H9 (cell line): ENCODE results near the gene ST8SIA6. TPM values are rescaled to one million over a fixed set of nuclear protein-coding genes. Genes with fewer than 3 reads are reported as not detected.

Experiments
- DNase-seq: peaks from one replicate; pipeline ENCODE4 v3.0.0-alpha.2; 2017
- H2AFZ ChIP-seq: one replicate; pipeline ENCODE4 v1.6.1; 2013; ENCODE audit warnings: mild to moderate bottlenecking, low read length, control low read depth, moderate library complexity
- H2AK5ac ChIP-seq: 2 replicates; pipeline ENCODE4 v1.6.1; 2013; ENCODE audit warnings: low read length, control low read depth, mixed read lengths; ENCODE audit not compliant: insufficient read length
- H2BK120ac ChIP-seq: one replicate; pipeline ENCODE4 v1.6.1; 2013; ENCODE audit warnings: low read depth, mild to moderate bottlenecking, low read length, control low read depth, inconsistent platforms; ENCODE audit not compliant: poor library complexity, severe bottlenecking
- H2BK12ac ChIP-seq: 2 replicates; pipeline ENCODE4 v1.6.1; 2013; ENCODE audit warnings: low read length, control low read depth, mixed read lengths, low read depth; ENCODE audit not compliant: insufficient read length
- H2BK15ac ChIP-seq: 2 replicates; pipeline ENCODE4 v1.6.1; 2013; ENCODE audit warnings: low read depth, low read length, control low read depth
- H2BK20ac ChIP-seq: one replicate; pipeline ENCODE4 v1.6.1; 2013; ENCODE audit warnings: low read depth, mild to moderate bottlenecking, low read length, control low read depth, inconsistent platforms; ENCODE audit not compliant: poor library complexity, severe bottlenecking
- H2BK5ac ChIP-seq: 2 replicates; pipeline ENCODE4 v1.6.1; 2013; ENCODE audit warnings: low read length, control low read depth, mixed read lengths; ENCODE audit not compliant: insufficient read length
- H3K14ac ChIP-seq: 2 replicates; pipeline ENCODE4 v1.6.1; 2013; ENCODE audit warnings: low read length, control low read depth; ENCODE audit not compliant: insufficient read depth
- H3K18ac ChIP-seq: 2 replicates; pipeline ENCODE4 v1.6.1; 2013; ENCODE audit warnings: low read depth, mild to moderate bottlenecking, mixed read lengths, low read length, control low read depth; ENCODE audit not compliant: insufficient read length
- H3K23ac ChIP-seq: 2 replicates; pipeline ENCODE4 v1.6.1; 2013; ENCODE audit warnings: low read length, control low read depth, mixed read lengths, low read depth; ENCODE audit not compliant: insufficient read length
- H3K23me2 ChIP-seq: 2 replicates; pipeline ENCODE4 v1.6.1; 2013; ENCODE audit warnings: low read depth, mild to moderate bottlenecking, mixed read lengths, low read length, control low read depth; ENCODE audit not compliant: insufficient read length, poor library complexity, severe bottlenecking
- H3K27ac ChIP-seq: 2 replicates; pipeline ENCODE4 v1.5.1; 2013; ENCODE audit warnings: low read length, control low read depth, mixed read lengths, low read depth; ENCODE audit not compliant: insufficient read length
- H3K27me3 ChIP-seq: 2 replicates; pipeline ENCODE4 v1.6.1; 2013; ENCODE audit warnings: low read length, control low read depth, inconsistent platforms; ENCODE audit not compliant: insufficient read depth
- H3K4ac ChIP-seq: 2 replicates; pipeline ENCODE4 v1.6.1; 2013; ENCODE audit warnings: low read depth, mild to moderate bottlenecking, control low read depth, inconsistent platforms, low read length, moderate library complexity
- H3K4me1 ChIP-seq: 2 replicates; pipeline ENCODE4 v1.6.1; 2013; ENCODE audit warnings: low read length, control low read depth, inconsistent platforms; ENCODE audit not compliant: insufficient read depth
- H3K4me2 ChIP-seq: 2 replicates; pipeline ENCODE4 v1.6.1; 2013; ENCODE audit warnings: low read length, control low read depth, mixed read lengths; ENCODE audit not compliant: insufficient read length, insufficient read depth
- H3K56ac ChIP-seq: 2 replicates; pipeline ENCODE4 v1.6.1; 2013; ENCODE audit warnings: low read depth, mild to moderate bottlenecking, mixed read lengths, low read length, control low read depth; ENCODE audit not compliant: insufficient read length
- H3K79me1 ChIP-seq: 2 replicates; pipeline ENCODE4 v1.6.1; 2013; ENCODE audit warnings: low read depth, mild to moderate bottlenecking, moderate library complexity, low read length, control low read depth, inconsistent platforms; ENCODE audit not compliant: insufficient read depth, poor library complexity, severe bottlenecking
- H3K79me2 ChIP-seq: 2 replicates; pipeline ENCODE4 v1.6.1; 2013; ENCODE audit warnings: low read length, control low read depth, inconsistent platforms; ENCODE audit not compliant: insufficient read depth
- H3K9ac ChIP-seq: 2 replicates; pipeline ENCODE4 v1.6.1; 2013; ENCODE audit warnings: low read length, control low read depth, mixed read lengths; ENCODE audit not compliant: insufficient read length; ENCODE audit errors: extremely low read depth
- H3K9me3 ChIP-seq: one replicate; pipeline ENCODE4 v1.6.1; 2013; ENCODE audit warnings: low read depth, low read length, inconsistent platforms; ENCODE audit not compliant: control insufficient read depth
- H3T11ph ChIP-seq: one replicate; pipeline ENCODE4 v1.6.1; 2013; ENCODE audit warnings: mild to moderate bottlenecking, low read length, control low read depth, inconsistent platforms
- H4K20me1 ChIP-seq: one replicate; pipeline ENCODE4 v1.6.1; 2013; ENCODE audit not compliant: control insufficient read depth, insufficient read length, insufficient read depth
- H4K5ac ChIP-seq: 2 replicates; pipeline ENCODE4 v1.6.1; 2013; ENCODE audit warnings: low read depth, mild to moderate bottlenecking, mixed read lengths, low read length, control low read depth; ENCODE audit not compliant: insufficient read length
- H4K8ac ChIP-seq: replicated peaks from 2 replicates; pipeline ENCODE4 v1.6.1; 2013; ENCODE audit warnings: low read length, control low read depth, mixed read lengths, low read depth; ENCODE audit not compliant: insufficient read length
- H4K91ac ChIP-seq: 2 replicates; pipeline ENCODE4 v1.6.1; 2013; ENCODE audit warnings: low read depth, mild to moderate bottlenecking, moderate library complexity, mixed read lengths, low read length, control low read depth; ENCODE audit not compliant: insufficient read length
- H3K27ac Mint-ChIP-seq, 3 experiments: 2 replicates in 2 of 3; 3 replicates in 1 of 3; pipeline ENCODE4 v1.8.0; 2020 to 2021; ENCODE audit warnings: mixed read lengths in 3 of 3, mild to moderate bottlenecking in 1 of 3, moderate library complexity in 1 of 3
- H3K27me3 Mint-ChIP-seq: 2 replicates; pipeline ENCODE4 v1.8.0; 2021; ENCODE audit warnings: low read depth, mild to moderate bottlenecking, moderate library complexity, mixed read lengths
- H3K36me3 Mint-ChIP-seq, 3 experiments: 2 replicates in 2 of 3; 3 replicates in 1 of 3; pipeline ENCODE4 v1.8.0; 2020 to 2021; ENCODE audit warnings: low read depth in 3 of 3, mixed read lengths in 3 of 3; ENCODE audit not compliant: insufficient read depth in 1 of 3
- H3K4me1 Mint-ChIP-seq, 2 experiments: 2 replicates each; pipeline ENCODE4 v1.8.0; 2020; ENCODE audit warnings: mixed read lengths in 2 of 2
- H3K4me3 Mint-ChIP-seq, 2 experiments: 2 replicates in 1 of 2; 3 replicates in 1 of 2; pipeline ENCODE4 v1.8.0; 2020 to 2021; ENCODE audit warnings: mild to moderate bottlenecking in 2 of 2, mixed read lengths in 2 of 2, moderate library complexity in 1 of 2
- H3K9me3 Mint-ChIP-seq, 2 experiments: 2 replicates in 1 of 2; 3 replicates in 1 of 2; pipeline ENCODE4 v1.8.0; 2020; ENCODE audit warnings: mild to moderate bottlenecking in 2 of 2, mixed read lengths in 2 of 2, moderate library complexity in 1 of 2
- WGBS: extraction: QIAGEN DNeasy Blood & Tissue Kit; methylation state at CpG from one replicate; pipeline ENCODE4 v1.1.7; 2013; ENCODE audit warnings: missing lambda C conversion rate, low lambda C conversion rate, mixed read lengths; ENCODE audit not compliant: insufficient read length; ENCODE audit errors: extremely low coverage; 5-methylcytosine and 5-hydroxymethylcytosine counted together
- total RNA-seq: library from RNA; stranded (reverse); gene quantifications from 2 replicates; pipeline ENCODE4 v1.2.1, GENCODE V29; 2021
- TF ChIP-seq, protein P1 (sequence below): fragments of 200-600 bp; sonication (generic); conservative IDR thresholded peaks from 3 replicates; pipeline ENCODE4 v1.8.0; 2021; ENCODE audit warnings: antibody characterized with exemption, mild to moderate bottlenecking

The ST8SIA6 gene
- total RNA-seq, 1 experiment from 2014 or later: 0.37 TPM

DNA sequence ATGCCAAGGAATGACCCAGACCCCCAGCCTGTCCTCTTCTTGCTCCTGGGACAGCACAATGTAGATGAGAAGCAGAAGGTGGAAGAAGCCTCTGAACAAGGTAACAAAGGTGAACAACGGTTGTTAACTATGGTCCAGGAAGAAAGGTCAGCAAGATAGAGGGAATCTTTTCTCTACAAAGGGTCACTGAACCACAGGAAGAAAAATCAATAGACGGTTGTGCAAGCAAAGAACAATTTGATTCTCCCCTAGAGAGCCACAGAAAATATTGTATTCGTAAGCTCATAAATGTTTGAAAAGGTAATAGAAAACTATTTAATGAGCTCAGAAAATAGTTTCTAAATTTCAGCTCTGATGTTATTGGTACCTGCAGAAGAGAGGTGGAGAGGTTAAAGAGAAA is 111.3 kb downstream of the ST8SIA6 start:
- Histone ChIP-seq H3K4me1 (no peaks in the 10 kb centered on the region), H2BK120ac (no peak overlapping the region), H3K18ac (no peak overlapping the region), H3K4ac (no peak overlapping the region), H3K9me3 (no peaks in the 10 kb centered on the region), H3K27me3 (no peaks in the 10 kb centered on the region), H3T11ph (no peak overlapping the region), H2AK5ac (no peak overlapping the region), H4K20me1 (no peaks in the 10 kb centered on the region), H2BK5ac (no peak overlapping the region), H2BK12ac (no peak overlapping the region), H3K56ac (no peak overlapping the region), H3K23me2 (no peaks in the 10 kb centered on the region), H3K27ac (no peak overlapping the region), H2BK15ac (no peak overlapping the region), H2AFZ (no peak overlapping the region), H3K4me2 (no peak overlapping the region), H4K91ac (no peak overlapping the region), H3K23ac (no peak overlapping the region), H3K79me2 (no peaks in the 10 kb centered on the region), H4K8ac (no peak overlapping the region), H3K9ac (no peak overlapping the region), H2BK20ac (no peak overlapping the region), H3K79me1 (no peaks in the 10 kb centered on the region), H3K14ac (no peak overlapping the region), H4K5ac (no peak overlapping the region)
- TF ChIP-seq, protein P1, sequence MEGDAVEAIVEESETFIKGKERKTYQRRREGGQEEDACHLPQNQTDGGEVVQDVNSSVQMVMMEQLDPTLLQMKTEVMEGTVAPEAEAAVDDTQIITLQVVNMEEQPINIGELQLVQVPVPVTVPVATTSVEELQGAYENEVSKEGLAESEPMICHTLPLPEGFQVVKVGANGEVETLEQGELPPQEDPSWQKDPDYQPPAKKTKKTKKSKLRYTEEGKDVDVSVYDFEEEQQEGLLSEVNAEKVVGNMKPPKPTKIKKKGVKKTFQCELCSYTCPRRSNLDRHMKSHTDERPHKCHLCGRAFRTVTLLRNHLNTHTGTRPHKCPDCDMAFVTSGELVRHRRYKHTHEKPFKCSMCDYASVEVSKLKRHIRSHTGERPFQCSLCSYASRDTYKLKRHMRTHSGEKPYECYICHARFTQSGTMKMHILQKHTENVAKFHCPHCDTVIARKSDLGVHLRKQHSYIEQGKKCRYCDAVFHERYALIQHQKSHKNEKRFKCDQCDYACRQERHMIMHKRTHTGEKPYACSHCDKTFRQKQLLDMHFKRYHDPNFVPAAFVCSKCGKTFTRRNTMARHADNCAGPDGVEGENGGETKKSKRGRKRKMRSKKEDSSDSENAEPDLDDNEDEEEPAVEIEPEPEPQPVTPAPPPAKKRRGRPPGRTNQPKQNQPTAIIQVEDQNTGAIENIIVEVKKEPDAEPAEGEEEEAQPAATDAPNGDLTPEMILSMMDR: no peak
- no peaks in the 10 kb centered on the region for H3K4me1 Mint-ChIP-seq
- DNase-seq: no peak
- WGBS: no CpG with 5 or more reads among the region's 3 CpGs
- no peak overlapping the region for H3K4me3 Mint-ChIP-seq
- peaks cover 0 to 7% (median 6%) of the 10 kb centered on the region in 3 experiments; a peak in 3 of 7 replicates for H3K36me3 Mint-ChIP-seq
- H3K27me3 Mint-ChIP-seq: peaks cover 2% of the 10 kb centered on the region; the same call in 1 of the 2 replicates
- H3K27ac Mint-ChIP-seq: no peak overlapping the region
- H3K9me3 Mint-ChIP-seq: peaks cover 13% of the 10 kb centered on the region in 2 experiments
